Measurements from ENCODE around the gene NRAP. TPM values are rescaled to one million over a fixed set of nuclear protein-coding genes. Genes with fewer than 3 reads are reported as not detected.

NRAP gene
- total RNA-seq, 4 donors from 2014 or later = 0.05 to 0.13 (median 0.13) TPM; not detected in 1

GRCh38 chr10:113617086-113617485, 46.8 kb downstream of the NRAP start:
- intact Hi-C loops (cut with DNase I; ENCODE audit: low total_unique reads) = no loop called here
- no peak for TF ChIP-seq CTCF (IDR thresholded peaks at IDR 0.05)
- no peak for TF ChIP-seq POLR2A (IDR thresholded peaks at IDR 0.05)
- no peak for DNase-seq (ENCODE audit: low spot score in 2 of 2)
- no peak overlapping the region for H3K4me3 ChIP-seq (ENCODE audit: low read depth, poor library complexity, severe bottlenecking)
- 21 to 29% methylated on average over 7 of the region's 7 CpGs for whole genome bisulfite sequencing, 2 donors

GRCh38 chr10:113616244-113617074, 47.4 kb downstream of the NRAP start:
- H3K4me3 ChIP-seq (ENCODE audit: low read depth, poor library complexity, severe bottlenecking) = no peak overlapping the region
- intact Hi-C loops (cut with DNase I; ENCODE audit: low total_unique reads) = no loop called here
- WGBS, 2 donors = 17 to 23% methylated on average over 5 of the region's 5 CpGs
- TF ChIP-seq POLR2A (IDR thresholded peaks at IDR 0.05) (no peak), CTCF (IDR thresholded peaks at IDR 0.05) (no peak)
- DNase-seq (ENCODE audit: low spot score in 2 of 2) = no peak

DNA sequence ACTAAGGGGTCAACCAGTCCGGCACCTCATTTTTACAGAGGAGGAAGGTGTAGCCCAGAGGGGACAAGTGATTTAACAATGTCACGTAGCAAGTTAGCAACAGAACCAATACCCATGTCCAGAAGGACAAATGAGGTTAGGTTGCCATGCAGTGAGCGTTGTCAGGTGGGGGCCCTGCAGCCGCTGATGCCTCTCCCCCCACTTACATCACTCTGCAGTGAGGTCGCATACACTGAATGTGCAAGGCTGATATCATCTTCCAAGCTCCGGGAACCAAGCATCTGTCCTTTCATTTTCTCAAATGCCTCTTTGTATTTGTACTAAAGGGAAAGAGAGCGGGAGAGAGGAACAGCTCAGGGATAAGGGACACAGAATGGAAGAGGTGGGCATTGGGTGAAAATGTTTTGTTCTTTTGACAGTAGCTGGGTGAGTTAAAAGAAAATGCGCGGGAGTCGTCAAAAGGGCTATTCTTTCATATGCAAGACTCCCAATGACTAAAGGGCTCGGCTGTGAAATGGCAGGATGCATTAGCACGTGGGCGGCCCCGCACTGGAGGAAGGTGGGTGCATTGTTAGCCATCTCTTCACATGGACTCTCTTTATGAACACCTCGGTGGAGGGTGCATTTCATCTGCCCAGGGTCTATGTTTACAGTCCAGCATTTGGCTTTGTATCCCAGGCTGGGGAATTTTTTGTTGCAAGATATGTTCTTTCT, 49.7 kb downstream of the NRAP start:
- no peak for DNase-seq (ENCODE audit: low spot score in 2 of 2)
- TF ChIP-seq CTCF (IDR thresholded peaks at IDR 0.05) = no peak
- no peak for TF ChIP-seq POLR2A (IDR thresholded peaks at IDR 0.05)
- no peak overlapping the region for H3K4me3 ChIP-seq (ENCODE audit: low read depth, poor library complexity, severe bottlenecking)
- 72 to 74% methylated on average over 15 of the region's 15 CpGs for WGBS, 2 donors
- intact Hi-C loops (cut with DNase I; ENCODE audit: low total_unique reads) = no loop called here

- DNase-seq (ENCODE audit: low spot score in 2 of 2) = no peak
- TF ChIP-seq CTCF (IDR thresholded peaks at IDR 0.05) (no peak), POLR2A (IDR thresholded peaks at IDR 0.05) (no peak)
- intact Hi-C loops (cut with DNase I; ENCODE audit: low total_unique reads) = no loop called here
- 85 to 87% methylated on average over 2 of the region's 2 CpGs for WGBS, 2 donors
- no peak overlapping the region for H3K4me3 ChIP-seq (ENCODE audit: low read depth, poor library complexity, severe bottlenecking)
These were observed 50.4 kb downstream of the NRAP start for GRCh38 chr10:113613427-113613826.

DNA sequence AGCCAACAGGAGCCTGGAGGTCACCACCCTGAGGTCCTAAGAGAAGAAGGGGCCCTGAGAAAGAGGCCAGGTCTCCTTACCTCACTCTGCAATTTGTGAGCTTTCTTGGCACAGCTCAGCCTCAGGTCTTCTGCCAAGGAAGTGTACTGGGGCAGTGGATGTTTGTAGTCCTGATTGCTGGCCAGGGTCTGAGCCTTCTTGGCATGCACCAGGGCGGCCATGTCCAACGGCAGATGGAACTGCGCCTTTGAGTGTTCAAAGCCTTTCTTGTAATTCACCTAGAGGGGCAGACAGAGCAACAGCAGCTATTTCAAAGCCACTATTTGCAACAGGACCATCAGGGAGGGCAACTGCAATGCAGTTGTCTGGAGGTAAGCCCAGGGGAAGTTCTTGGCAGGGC, 51.7 kb downstream of the NRAP start:
- TF ChIP-seq CTCF (IDR thresholded peaks at IDR 0.05) (no peak), POLR2A (IDR thresholded peaks at IDR 0.05) (no peak)
- WGBS, 2 donors = 78 to 89% methylated on average over 3 of the region's 3 CpGs
- no peak for DNase-seq (ENCODE audit: low spot score in 2 of 2)
- intact Hi-C loops (cut with DNase I; ENCODE audit: low total_unique reads) = no loop called here
- H3K4me3 ChIP-seq (ENCODE audit: low read depth, poor library complexity, severe bottlenecking) = no peak overlapping the region
